ENCODE measurements around the gene INIP. TPM values are rescaled to one million over a fixed set of nuclear protein-coding genes. Genes with fewer than 3 reads are reported as not detected.

INIP gene
- total RNA-seq, 1 experiment from 2014 or later: 24.5 TPM

GRCh38 chr9:112762726-112763518, 45.0 kb upstream of the INIP start:
- no peak for DNase-seq
- H2AFZ ChIP-seq (ENCODE audit: low read length): no peak overlapping the region
- no peaks in the 10 kb centered on the region; the same call in 1 of the 2 replicates for H3K4me1 ChIP-seq (ENCODE audit: insufficient read depth, low read length)
- Mint-ChIP-seq H3K4me1 (peaks cover 15 to 16% of the 10 kb centered on the region in 2 experiments), H3K36me3 (ENCODE audit: insufficient read depth in 1 of 3, low read depth in 3 of 3) (peaks cover 0 to 7% (median 0%) of the 10 kb centered on the region in 3 experiments; a peak in 3 of 7 replicates), H3K27me3 (ENCODE audit: low read depth) (no peaks in the 10 kb centered on the region), H3K27ac (peak overlapping the region; percentile 7 to 23 (median 10); a peak in 4 of 7 replicates), H3K4me3 (no peak overlapping the region), H3K9me3 (peaks cover 6 to 8% of the 10 kb centered on the region in 2 experiments; a peak in 4 of 5 replicates)
- 0 out of 2 replicates have a peak, but pooled peaks cover 2% of the 10 kb centered on the region for H3K79me2 ChIP-seq (ENCODE audit: insufficient read depth, low read length)
- H4K20me1 ChIP-seq (ENCODE audit: control insufficient read depth, insufficient read depth, insufficient read length): no peaks in the 10 kb centered on the region
- H2AK5ac ChIP-seq (ENCODE audit: insufficient read length, low read length): no peak overlapping the region
- H4K8ac ChIP-seq (replicated peaks; ENCODE audit: insufficient read length, low read depth, low read length): no peak overlapping the region
- no peak overlapping the region for H3K23ac ChIP-seq (ENCODE audit: insufficient read length, low read depth, low read length)
- no peak overlapping the region for H2BK20ac ChIP-seq (ENCODE audit: low read depth, low read length, poor library complexity, severe bottlenecking)
- no peaks in the 10 kb centered on the region for H3K9me3 ChIP-seq (ENCODE audit: control insufficient read depth, low read depth, low read length)
- 0 out of 3 replicates have a peak, but pooled peaks have one; percentile 9 for TF ChIP-seq CTCF (conservative IDR thresholded peaks at IDR 0.05)
- no peaks in the 10 kb centered on the region for H3K27me3 ChIP-seq (ENCODE audit: insufficient read depth, low read length)
- H2BK15ac ChIP-seq (ENCODE audit: low read depth, low read length): peak overlapping the region; percentile 84; the same call in 1 of the 2 replicates
- H3K4me2 ChIP-seq (ENCODE audit: insufficient read depth, insufficient read length, low read length): no peak overlapping the region
- H4K5ac ChIP-seq (ENCODE audit: insufficient read length, low read depth, low read length): no peak overlapping the region
- H3K79me1 ChIP-seq (ENCODE audit: insufficient read depth, low read depth, low read length, poor library complexity, severe bottlenecking): no peaks in the 10 kb centered on the region
- no peaks in the 10 kb centered on the region for H3K23me2 ChIP-seq (ENCODE audit: insufficient read length, low read depth, low read length, poor library complexity, severe bottlenecking)
- H3T11ph ChIP-seq (ENCODE audit: low read length): no peak overlapping the region
- H3K18ac ChIP-seq (ENCODE audit: insufficient read length, low read depth, low read length): no peak overlapping the region
- no peak overlapping the region for H2BK5ac ChIP-seq (ENCODE audit: insufficient read length, low read length)
- no peak overlapping the region for H3K4ac ChIP-seq (ENCODE audit: low read depth, low read length)
- H3K56ac ChIP-seq (ENCODE audit: insufficient read length, low read depth, low read length): no peak overlapping the region
- no peak overlapping the region for H2BK120ac ChIP-seq (ENCODE audit: low read depth, low read length, poor library complexity, severe bottlenecking)
- no peak overlapping the region for H4K91ac ChIP-seq (ENCODE audit: insufficient read length, low read depth, low read length)
- H3K27ac ChIP-seq (ENCODE audit: insufficient read length, low read depth, low read length): no peak overlapping the region
- H3K14ac ChIP-seq (ENCODE audit: insufficient read depth, low read length): no peak overlapping the region
- no peak overlapping the region for H3K9ac ChIP-seq (ENCODE audit: extremely low read depth, insufficient read length, low read length)
- H2BK12ac ChIP-seq (ENCODE audit: insufficient read length, low read depth, low read length): no peak overlapping the region
- no CpG with 5 or more reads among the region's 13 CpGs for WGBS (ENCODE audit: extremely low coverage, insufficient read length, low lambda C conversion rate)

Data from H9 (cell line).